Measurements from ENCODE around the gene IRAK1.

DNA sequence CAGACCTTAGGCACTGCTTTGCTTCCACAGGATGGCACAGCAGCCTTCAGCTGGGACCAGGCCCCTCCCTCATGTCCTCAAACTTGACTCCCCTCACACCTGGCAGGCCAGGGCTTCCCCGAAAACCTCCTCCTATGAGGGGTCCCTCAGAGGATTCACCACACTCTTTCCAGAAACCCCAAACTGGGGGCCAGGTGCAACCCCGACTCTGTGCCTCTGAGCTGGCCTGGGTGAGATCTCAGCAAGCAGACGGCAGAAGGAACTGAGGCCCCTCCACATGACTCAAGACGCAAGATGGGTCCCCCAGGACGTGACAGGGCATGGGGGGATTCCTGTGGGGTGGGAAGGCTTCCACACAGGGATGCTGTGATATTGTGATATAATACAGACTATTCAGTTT lies 54.3 kb downstream of the IRAK1 start:
- TF ChIP-seq, protein P1, sequence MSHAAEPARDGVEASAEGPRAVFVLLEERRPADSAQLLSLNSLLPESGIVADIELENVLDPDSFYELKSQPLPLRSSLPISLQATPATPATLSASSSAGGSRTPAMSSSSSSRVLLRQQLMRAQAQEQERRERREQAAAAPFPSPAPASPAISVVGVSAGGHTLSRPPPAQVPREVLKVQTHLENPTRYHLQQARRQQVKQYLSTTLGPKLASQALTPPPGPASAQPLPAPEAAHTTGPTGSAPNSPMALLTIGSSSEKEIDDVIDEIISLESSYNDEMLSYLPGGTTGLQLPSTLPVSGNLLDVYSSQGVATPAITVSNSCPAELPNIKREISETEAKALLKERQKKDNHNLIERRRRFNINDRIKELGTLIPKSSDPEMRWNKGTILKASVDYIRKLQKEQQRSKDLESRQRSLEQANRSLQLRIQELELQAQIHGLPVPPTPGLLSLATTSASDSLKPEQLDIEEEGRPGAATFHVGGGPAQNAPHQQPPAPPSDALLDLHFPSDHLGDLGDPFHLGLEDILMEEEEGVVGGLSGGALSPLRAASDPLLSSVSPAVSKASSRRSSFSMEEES (CRISPR knock-in tag; IDR thresholded peaks at IDR 0.05) = no peak
- TF ChIP-seq ZFX (CRISPR knock-in tag; IDR thresholded peaks at IDR 0.05; ENCODE audit: low read depth) (no peak), ZNF792 (CRISPR knock-in tag; IDR thresholded peaks at IDR 0.05) (no peak), SRSF9 (IDR thresholded peaks at IDR 0.05; ENCODE audit: borderline replicate concordance, insufficient read depth, low read depth, low read length, poor library complexity, severe bottlenecking) (no peak), ZNF598 (CRISPR knock-in tag; IDR thresholded peaks at IDR 0.05; ENCODE audit: borderline replicate concordance) (no peak), ZNF850 (CRISPR knock-in tag; conservative IDR thresholded peaks at IDR 0.05) (no peak), NFIC (IDR thresholded peaks at IDR 0.05; ENCODE audit: low read length) (no peak), ZFYVE20 (CRISPR knock-in tag; IDR thresholded peaks at IDR 0.05; ENCODE audit: borderline replicate concordance, low read depth) (no peak), KAT2B (IDR thresholded peaks at IDR 0.05; ENCODE audit: borderline replicate concordance, low read depth, low read length) (no peak)
- TF ChIP-seq, protein P2, sequence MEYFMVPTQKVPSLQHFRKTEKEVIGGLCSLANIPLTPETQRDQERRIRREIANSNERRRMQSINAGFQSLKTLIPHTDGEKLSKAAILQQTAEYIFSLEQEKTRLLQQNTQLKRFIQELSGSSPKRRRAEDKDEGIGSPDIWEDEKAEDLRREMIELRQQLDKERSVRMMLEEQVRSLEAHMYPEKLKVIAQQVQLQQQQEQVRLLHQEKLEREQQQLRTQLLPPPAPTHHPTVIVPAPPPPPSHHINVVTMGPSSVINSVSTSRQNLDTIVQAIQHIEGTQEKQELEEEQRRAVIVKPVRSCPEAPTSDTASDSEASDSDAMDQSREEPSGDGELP (IDR thresholded peaks at IDR 0.05; ENCODE audit: borderline replicate concordance, low read depth) = no peak
- TF ChIP-seq, protein P3, sequence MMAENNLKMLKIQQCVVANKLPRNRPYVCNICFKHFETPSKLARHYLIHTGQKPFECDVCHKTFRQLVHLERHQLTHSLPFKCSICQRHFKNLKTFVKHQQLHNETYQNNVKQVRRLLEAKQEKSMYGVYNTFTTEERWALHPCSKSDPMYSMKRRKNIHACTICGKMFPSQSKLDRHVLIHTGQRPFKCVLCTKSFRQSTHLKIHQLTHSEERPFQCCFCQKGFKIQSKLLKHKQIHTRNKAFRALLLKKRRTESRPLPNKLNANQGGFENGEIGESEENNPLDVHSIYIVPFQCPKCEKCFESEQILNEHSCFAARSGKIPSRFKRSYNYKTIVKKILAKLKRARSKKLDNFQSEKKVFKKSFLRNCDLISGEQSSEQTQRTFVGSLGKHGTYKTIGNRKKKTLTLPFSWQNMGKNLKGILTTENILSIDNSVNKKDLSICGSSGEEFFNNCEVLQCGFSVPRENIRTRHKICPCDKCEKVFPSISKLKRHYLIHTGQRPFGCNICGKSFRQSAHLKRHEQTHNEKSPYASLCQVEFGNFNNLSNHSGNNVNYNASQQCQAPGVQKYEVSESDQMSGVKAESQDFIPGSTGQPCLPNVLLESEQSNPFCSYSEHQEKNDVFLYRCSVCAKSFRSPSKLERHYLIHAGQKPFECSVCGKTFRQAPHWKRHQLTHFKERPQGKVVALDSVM (CRISPR knock-in tag; IDR thresholded peaks at IDR 0.05) = no peak
- TF ChIP-seq, protein P4, sequence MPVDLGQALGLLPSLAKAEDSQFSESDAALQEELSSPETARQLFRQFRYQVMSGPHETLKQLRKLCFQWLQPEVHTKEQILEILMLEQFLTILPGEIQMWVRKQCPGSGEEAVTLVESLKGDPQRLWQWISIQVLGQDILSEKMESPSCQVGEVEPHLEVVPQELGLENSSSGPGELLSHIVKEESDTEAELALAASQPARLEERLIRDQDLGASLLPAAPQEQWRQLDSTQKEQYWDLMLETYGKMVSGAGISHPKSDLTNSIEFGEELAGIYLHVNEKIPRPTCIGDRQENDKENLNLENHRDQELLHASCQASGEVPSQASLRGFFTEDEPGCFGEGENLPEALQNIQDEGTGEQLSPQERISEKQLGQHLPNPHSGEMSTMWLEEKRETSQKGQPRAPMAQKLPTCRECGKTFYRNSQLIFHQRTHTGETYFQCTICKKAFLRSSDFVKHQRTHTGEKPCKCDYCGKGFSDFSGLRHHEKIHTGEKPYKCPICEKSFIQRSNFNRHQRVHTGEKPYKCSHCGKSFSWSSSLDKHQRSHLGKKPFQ (CRISPR knock-in tag; IDR thresholded peaks at IDR 0.05; ENCODE audit: insufficient replicate concordance) = no peak
- TF ChIP-seq, protein P5, sequence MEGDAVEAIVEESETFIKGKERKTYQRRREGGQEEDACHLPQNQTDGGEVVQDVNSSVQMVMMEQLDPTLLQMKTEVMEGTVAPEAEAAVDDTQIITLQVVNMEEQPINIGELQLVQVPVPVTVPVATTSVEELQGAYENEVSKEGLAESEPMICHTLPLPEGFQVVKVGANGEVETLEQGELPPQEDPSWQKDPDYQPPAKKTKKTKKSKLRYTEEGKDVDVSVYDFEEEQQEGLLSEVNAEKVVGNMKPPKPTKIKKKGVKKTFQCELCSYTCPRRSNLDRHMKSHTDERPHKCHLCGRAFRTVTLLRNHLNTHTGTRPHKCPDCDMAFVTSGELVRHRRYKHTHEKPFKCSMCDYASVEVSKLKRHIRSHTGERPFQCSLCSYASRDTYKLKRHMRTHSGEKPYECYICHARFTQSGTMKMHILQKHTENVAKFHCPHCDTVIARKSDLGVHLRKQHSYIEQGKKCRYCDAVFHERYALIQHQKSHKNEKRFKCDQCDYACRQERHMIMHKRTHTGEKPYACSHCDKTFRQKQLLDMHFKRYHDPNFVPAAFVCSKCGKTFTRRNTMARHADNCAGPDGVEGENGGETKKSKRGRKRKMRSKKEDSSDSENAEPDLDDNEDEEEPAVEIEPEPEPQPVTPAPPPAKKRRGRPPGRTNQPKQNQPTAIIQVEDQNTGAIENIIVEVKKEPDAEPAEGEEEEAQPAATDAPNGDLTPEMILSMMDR (CRISPR knock-in tag; IDR thresholded peaks at IDR 0.05) = no peak
- TF ChIP-seq, protein P6, sequence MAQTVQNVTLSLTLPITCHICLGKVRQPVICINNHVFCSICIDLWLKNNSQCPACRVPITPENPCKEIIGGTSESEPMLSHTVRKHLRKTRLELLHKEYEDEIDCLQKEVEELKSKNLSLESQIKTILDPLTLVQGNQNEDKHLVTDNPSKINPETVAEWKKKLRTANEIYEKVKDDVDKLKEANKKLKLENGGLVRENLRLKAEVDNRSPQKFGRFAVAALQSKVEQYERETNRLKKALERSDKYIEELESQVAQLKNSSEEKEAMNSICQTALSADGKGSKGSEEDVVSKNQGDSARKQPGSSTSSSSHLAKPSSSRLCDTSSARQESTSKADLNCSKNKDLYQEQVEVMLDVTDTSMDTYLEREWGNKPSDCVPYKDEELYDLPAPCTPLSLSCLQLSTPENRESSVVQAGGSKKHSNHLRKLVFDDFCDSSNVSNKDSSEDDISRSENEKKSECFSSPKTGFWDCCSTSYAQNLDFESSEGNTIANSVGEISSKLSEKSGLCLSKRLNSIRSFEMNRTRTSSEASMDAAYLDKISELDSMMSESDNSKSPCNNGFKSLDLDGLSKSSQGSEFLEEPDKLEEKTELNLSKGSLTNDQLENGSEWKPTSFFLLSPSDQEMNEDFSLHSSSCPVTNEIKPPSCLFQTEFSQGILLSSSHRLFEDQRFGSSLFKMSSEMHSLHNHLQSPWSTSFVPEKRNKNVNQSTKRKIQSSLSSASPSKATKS (CRISPR knock-in tag; IDR thresholded peaks at IDR 0.05) = no peak

All from HepG2 (cell line).